Measurements from ENCODE around the gene TBC1D21.
A peak's percentile ranks its signal among the peaks of the same experiment; 100 is the strongest.

TBC1D21 gene

GRCh38 chr15:73888224-73889041 is 15.1 kb downstream of the TBC1D21 start:
- DNase-seq (ENCODE audit: low spot score): no peak

GRCh38 chr15:73889053-73889761 is 15.8 kb downstream of the TBC1D21 start:
- no peak for DNase-seq (ENCODE audit: low spot score)

- DNase-seq (ENCODE audit: low spot score): no peak
Measured at GRCh38 chr15:73889762-73890124, 16.4 kb downstream of the TBC1D21 start.

- DNase-seq (ENCODE audit: low spot score): no peak
Measured at GRCh38 chr15:73891328-73892315, 18.3 kb downstream of the TBC1D21 start.

- no peak for DNase-seq (ENCODE audit: low spot score)
Measured at GRCh38 chr15:73892446-73893226, 19.3 kb downstream of the TBC1D21 start.

- DNase-seq (ENCODE audit: low spot score): no peak
Measured at GRCh38 chr15:73894133-73894814, 20.9 kb downstream of the TBC1D21 start.

GRCh38 chr15:73897441-73898261 is 24.3 kb downstream of the TBC1D21 start:
- peak; percentile 53 for DNase-seq (ENCODE audit: low spot score)

- no peak for DNase-seq (ENCODE audit: low spot score)
Measured at GRCh38 chr15:73899197-73900094, 26.1 kb downstream of the TBC1D21 start.

- no peak for DNase-seq (ENCODE audit: low spot score)
Measured at GRCh38 chr15:73900095-73900712, 26.8 kb downstream of the TBC1D21 start.

- no peak for DNase-seq (ENCODE audit: low spot score)
Measured at GRCh38 chr15:73901126-73901810, 27.9 kb downstream of the TBC1D21 start.

GRCh38 chr15:73902121-73903020 is 29.0 kb downstream of the TBC1D21 start:
- no peak for DNase-seq (ENCODE audit: low spot score)

GRCh38 chr15:73904026-73904815 is 30.9 kb downstream of the TBC1D21 start:
- no peak for DNase-seq (ENCODE audit: low spot score)

- DNase-seq (ENCODE audit: low spot score): no peak
Measured at GRCh38 chr15:73905225-73905827, 32.0 kb downstream of the TBC1D21 start.

GRCh38 chr15:73906346-73907034 is 33.1 kb downstream of the TBC1D21 start:
- no peak for DNase-seq (ENCODE audit: low spot score)

GRCh38 chr15:73907035-73907408 is 33.7 kb downstream of the TBC1D21 start:
- no peak for DNase-seq (ENCODE audit: low spot score)
